DND-41 (cell line): ENCODE data around the gene C1orf116.

Experiments used
- CTCF ChIP-seq: IDR thresholded peaks from 2 replicates; pipeline ENCODE4 v1.5.1; 2012; ENCODE audit warnings: borderline replicate concordance, low read length, moderate library complexity, mild to moderate bottlenecking; ENCODE audit not compliant: poor library complexity, severe bottlenecking; ENCODE audit errors: extremely low read depth
- EZH2 ChIP-seq: IDR thresholded peaks from 3 replicates; pipeline ENCODE4 v1.6.1; 2012; ENCODE audit warnings: borderline replicate concordance, low read depth, mild to moderate bottlenecking, moderate library complexity, low read length, inconsistent platforms; ENCODE audit not compliant: severe bottlenecking

- TF ChIP-seq CTCF = no peak
- no peak for TF ChIP-seq EZH2
Observed at GRCh38 chr1:207000651-207001291, 31.8 kb downstream of the C1orf116 start.
